GM13977 (cell line): ENCODE results near the gene C18orf63.
"Not testable (repeated sequence)": the region's sequence is repeated elsewhere in the genome, so short reads cannot be mapped to it uniquely, and the experiment has no call there.

Source experiments
- DNase-seq: peaks from one replicate; pipeline ENCODE4 v3.0.0; 2012; ENCODE audit warnings: low spot score
- CTCF ChIP-seq: IDR thresholded peaks from 2 replicates; pipeline ENCODE4 v1.5.1; 2012; ENCODE audit warnings: mild to moderate bottlenecking, control low read depth; ENCODE audit not compliant: insufficient read depth; ENCODE audit errors: extremely low read depth, missing control alignments
- in situ Hi-C: fragments of 300-500 bp; cut with MboI; formaldehyde crosslinking; loops from one replicate; pipeline ENCODE4 v1.12.0; 2022; ENCODE audit warnings: low sequenced_read_pairs, low pct_unique_long_range_greater_than_20kb, mixed read lengths, inconsistent platforms; ENCODE audit not compliant: unreplicated experiment

The C18orf63 gene

GRCh38 chr18:74290794-74291471, 24.7 kb upstream of the C18orf63 start:
- peak; percentile 26 for TF ChIP-seq CTCF
- DNase-seq: peak; percentile 44
- in situ Hi-C loops: no loop called here

GRCh38 chr18:74291472-74291770, 24.2 kb upstream of the C18orf63 start:
- in situ Hi-C loops: no loop called here
- TF ChIP-seq CTCF: no peak
- no peak for DNase-seq

GRCh38 chr18:74291771-74292540, 23.7 kb upstream of the C18orf63 start, which contains the start of gene CYB5A:
Gene CYB5A, minus strand, starts transcription at chr18:74291963. Its CDS starts 88 bp downstream, at chr18:74291875.
- in situ Hi-C loops: no loop called here
- no peak for TF ChIP-seq CTCF
- DNase-seq: peak; percentile 99

- TF ChIP-seq CTCF: no peak
- DNase-seq: peak; percentile 7
- in situ Hi-C loops: no loop called here
These were observed 23.1 kb upstream of the C18orf63 start for GRCh38 chr18:74292541-74292858.

- in situ Hi-C loops, DNase-seq: not testable (repeated sequence)
These were observed 22.7 kb upstream of the C18orf63 start for GRCh38 chr18:74292982-74293381.

GRCh38 chr18:74294526-74294925, 21.1 kb upstream of the C18orf63 start:
- no peak for TF ChIP-seq CTCF
- no peak for DNase-seq
- in situ Hi-C loops: no loop called here

GRCh38 chr18:74299162-74299561, 16.5 kb upstream of the C18orf63 start:
- in situ Hi-C loops: no loop called here
- TF ChIP-seq CTCF: no peak
- no peak for DNase-seq
